Pancreas (tissue), 10 donors: ENCODE measurements around the gene NOSIP. TPM values are rescaled to one million over a fixed set of nuclear protein-coding genes. Genes with fewer than 3 reads are reported as not detected.

ENCODE experiments used
- ATAC-seq, 4 donors: fragments of 200-7000 bp; cut with Tn5 transposase; one replicate each; pipeline versions ENCODE4 v1.8.0 to v1.9.1; 2020; ENCODE audit warnings: mild to moderate bottlenecking in 4 of 4, moderate library complexity in 4 of 4
- DNase-seq, 6 donors: peaks; one replicate each; pipeline ENCODE4 v3.0.0-alpha.2; 2020
- FAIRE-seq: peaks from 2 replicates; lab custom pipeline; 2012; peaks lifted over from hg19 to GRCh38; lab: Jason Lieb, UNC
- H3K27ac ChIP-seq, 4 donors: fragments of 200-600 bp; sonication (generic); 1 replicate in 3 of 4; 2 replicates in 1 of 4; pipeline versions ENCODE4 v1.5.0 to v1.8.0; 2020
- H3K27me3 ChIP-seq, 4 donors: fragments of 200-600 bp; one replicate each; pipeline ENCODE4 v1.8.0; 2021
- H3K36me3 ChIP-seq, 3 donors: fragments of 200-600 bp; sonication (generic) in 1 of 3; one replicate each; pipeline versions ENCODE4 v1.5.0 to v1.8.0; 2020 to 2021
- H3K4me1 ChIP-seq, 3 donors: fragments of 200-600 bp; one replicate each; pipeline ENCODE4 v1.8.0; 2021
- H3K4me3 ChIP-seq, 4 donors: fragments of 200-600 bp; sonication (generic) in 2 of 4; one replicate each; pipeline versions ENCODE4 v1.5.0 to v1.8.0; 2020 to 2021
- H3K9me3 ChIP-seq, 4 donors: fragments of 200-600 bp; one replicate each; pipeline ENCODE4 v1.8.0; 2021
- CTCF ChIP-seq, 4 donors: fragments of 200-600 bp; sonication (generic) in 3 of 4; IDR thresholded peaks; one replicate each; pipeline versions ENCODE4 v1.5.0 to v1.8.0; 2021; ENCODE audit warnings: antibody characterized with exemption in 4 of 4
- WGBS, 2 donors: extraction: QIAGEN DNeasy Blood & Tissue Kit; methylation state at CpG; one replicate each; pipeline ENCODE4 v1.1.7; 2013; 5-methylcytosine and 5-hydroxymethylcytosine counted together
- intact Hi-C, 3 donors: fragments of 100-400 bp; cut with DNase I; formaldehyde crosslinking; loops; one replicate each; pipeline versions ENCODE4 v1.11.1 to v1.14.2; 2022
- polyA plus RNA-seq, 2 donors: library from polyadenylated mRNA; stranded (reverse); fragments of 200-250 nt; gene quantifications; one replicate each; pipeline ENCODE4 v1.2.3, GENCODE V29; 2013
- total RNA-seq, 6 donors: library from RNA; stranded (reverse); fragmentation: NEBNext Ultra II Directional in 4 of 6; extraction: Animal tissue kit (Norgen Biotek cat#: 25700) in 4 of 6; gene quantifications; one replicate each; pipeline versions ENCODE4 v1.2.1 to v1.2.4, GENCODE V29; 2021 to 2023
- donor health status: healthy with polysubstance abuse.
- donor health status: DM: no; HTN: no; CAD: no; lungs with moderate emphysema.
- donor health status: DM: no; HTN: no; CAD: no.
- donor health status: control.
- donor health status: control.
- donor health status: Bipolar disorder and iron deficiency.
- donor health status: DM: yes; HTN: yes; CAD: no.
- donor health status: DM: no; HTN: no; CAD: no.
- donor health status: DM: no; HTN: no; CAD: no.
- donor health status: DM: yes; HTN: yes; CAD: no.

The NOSIP gene
- total and polyA plus RNA-seq, 8 donors, result 40.5 to 148 (median 60.6) TPM

DNA sequence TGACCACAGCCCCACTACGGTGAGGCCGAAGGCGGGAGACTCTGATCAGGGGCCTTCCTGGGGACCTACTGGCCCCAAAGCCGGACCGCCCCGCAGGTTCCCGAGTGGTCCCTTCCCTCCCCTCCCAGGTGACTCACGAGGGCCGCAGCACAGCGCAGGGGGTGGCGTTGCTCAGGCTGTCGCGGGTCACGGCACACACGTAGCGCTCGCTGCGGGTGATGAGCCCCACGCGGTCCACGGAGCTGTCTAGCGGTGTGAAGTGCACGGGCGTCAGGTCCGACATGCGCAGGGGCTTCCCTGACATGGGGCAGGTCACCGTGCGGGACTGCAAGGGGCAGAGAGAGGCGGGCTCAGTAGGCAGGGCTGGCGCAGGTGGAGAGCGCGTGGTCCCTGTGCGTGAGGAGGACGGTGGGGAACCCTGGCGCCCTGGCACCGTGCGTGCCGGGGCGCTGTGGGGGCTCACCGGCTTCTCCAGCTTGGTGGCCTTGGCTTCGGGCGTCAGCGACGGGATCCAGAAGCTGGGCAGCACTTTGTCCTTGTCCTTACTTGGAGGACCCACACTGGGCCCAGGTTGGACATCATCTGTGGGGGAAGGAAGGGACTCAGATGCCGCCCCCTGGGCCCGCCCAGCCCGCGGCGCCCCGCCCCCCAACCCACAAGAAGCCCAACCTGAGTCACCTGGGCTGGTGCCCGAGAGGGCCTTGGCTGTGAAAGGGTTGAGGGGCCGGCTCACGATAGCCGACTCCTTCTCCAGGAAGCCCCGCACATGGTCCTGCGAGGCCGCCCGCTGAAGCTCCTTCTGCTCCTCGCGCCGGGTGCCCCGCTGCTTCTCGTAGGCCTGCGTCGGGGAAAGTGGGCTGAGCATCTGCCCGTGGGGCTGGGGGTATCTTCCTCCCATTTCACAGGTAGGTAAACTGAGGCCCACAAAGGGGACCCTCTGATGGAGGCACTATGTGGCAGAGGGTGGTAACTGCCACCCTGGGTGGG is 23.7 kb downstream of the NOSIP start:
- Histone ChIP-seq H3K4me3 (peak overlapping the region; percentile 23 to 48 (median 37)), H3K27ac (peak overlapping the region; percentile 76 to 90 (median 82)), H3K9me3 (no peaks in the 10 kb centered on the region), H3K36me3 (peaks cover 0 to 4% (median 0%) of the 10 kb centered on the region in 3 donors), H3K4me1 (peaks cover 0 to 34% (median 15%) of the 10 kb centered on the region in 3 donors), H3K27me3 (no peaks in the 10 kb centered on the region)
- intact Hi-C loops, result no loop called here
- TF ChIP-seq CTCF (IDR thresholded peaks at IDR 0.05), result no peak
- ATAC-seq, result peak; percentile 65 to 71 (median 68)
- no peak for FAIRE-seq
- 42 to 43% methylated on average over 57 to 66 of the region's 66 CpGs for WGBS, 2 donors
- peak; percentile 85 to 95 (median 93) for DNase-seq

- H3K27ac ChIP-seq, result peak overlapping the region; percentile 76 to 90 (median 86)
- peak overlapping the region; percentile 23 to 48 (median 37) for H3K4me3 ChIP-seq
- intact Hi-C loops, result no loop called here
- WGBS, 2 donors, result 40 to 45% methylated on average over 45 to 48 of the region's 53 CpGs
- H3K4me1 ChIP-seq, result peaks cover 0 to 30% (median 15%) of the 10 kb centered on the region in 3 donors
- ATAC-seq (peak; percentile 49 to 73 (median 68)), DNase-seq (peak; percentile 87 to 95 (median 92)), FAIRE-seq (no peak)
- no peaks in the 10 kb centered on the region for H3K27me3 ChIP-seq
- peaks cover 0 to 4% (median 0%) of the 10 kb centered on the region in 3 donors for H3K36me3 ChIP-seq
- H3K9me3 ChIP-seq, result no peaks in the 10 kb centered on the region
- TF ChIP-seq CTCF (IDR thresholded peaks at IDR 0.05), result no peak
These were observed 24.6 kb downstream of the NOSIP start for GRCh38 chr19:49555600-49556411.

DNA sequence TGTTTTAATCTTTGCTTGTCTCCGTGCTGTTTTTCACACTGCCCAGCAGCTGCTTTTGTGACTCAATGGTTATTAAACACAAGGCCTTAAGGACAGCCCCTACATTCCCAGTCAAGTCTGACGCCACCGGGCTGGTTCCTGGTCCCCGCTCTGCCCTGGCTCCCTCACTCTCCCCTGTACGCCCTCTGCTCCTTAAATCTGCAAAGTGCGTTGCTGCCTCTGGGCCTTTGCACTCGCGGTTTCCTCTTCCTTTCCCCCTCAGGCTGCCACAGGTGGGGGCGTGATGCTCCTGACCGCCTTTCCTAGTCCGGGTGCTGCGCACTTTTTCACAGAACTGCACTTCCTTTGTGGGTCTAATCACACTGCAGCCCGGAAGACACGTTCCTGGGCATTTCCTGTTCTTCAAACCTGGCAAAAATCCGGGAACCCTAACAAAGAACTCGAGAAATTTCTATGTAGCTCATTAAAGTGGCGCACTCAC is 25.6 kb downstream of the NOSIP start:
- no peaks in the 10 kb centered on the region for H3K9me3 ChIP-seq
- peak overlapping the region; percentile 13 to 88 (median 68) for H3K27ac ChIP-seq
- DNase-seq, result peak in 3 of 6 donors; percentile 32 to 51 (median 41)
- H3K4me3 ChIP-seq, result peak overlapping the region in 1 of 4 donors; percentile 28
- H3K4me1 ChIP-seq, result peaks cover 0 to 20% (median 10%) of the 10 kb centered on the region in 3 donors
- no peak for ATAC-seq
- H3K36me3 ChIP-seq, result peaks cover 0 to 4% (median 0%) of the 10 kb centered on the region in 3 donors
- intact Hi-C loops, result no loop called here
- no peak for TF ChIP-seq CTCF (IDR thresholded peaks at IDR 0.05)
- no peaks in the 10 kb centered on the region for H3K27me3 ChIP-seq
- no peak for FAIRE-seq
- WGBS, 2 donors, result 48 to 50% methylated on average over 17 of the region's 17 CpGs

GRCh38 chr19:49553451-49554271 is 26.7 kb downstream of the NOSIP start:
- DNase-seq (peak in 5 of 6 donors; percentile 80 to 87 (median 82)), ATAC-seq (peak; percentile 56 to 67 (median 64))
- WGBS, 2 donors, result 32 to 33% methylated on average over 10 of the region's 10 CpGs

More at GRCh38 chr19:49553451-49554271, 26.7 kb downstream of the NOSIP start:
- peaks cover 0 to 4% (median 0%) of the 10 kb centered on the region in 3 donors for H3K36me3 ChIP-seq
- peak overlapping the region in 1 of 4 donors; percentile 4 for H3K4me3 ChIP-seq
- no peak for FAIRE-seq
- peaks cover 0 to 19% (median 6%) of the 10 kb centered on the region in 3 donors for H3K4me1 ChIP-seq
- no peaks in the 10 kb centered on the region for H3K9me3 ChIP-seq
- no peak for TF ChIP-seq CTCF (IDR thresholded peaks at IDR 0.05)
- intact Hi-C loops, result no loop called here
- H3K27ac ChIP-seq, result peak overlapping the region; percentile 13 to 88 (median 68)
- H3K27me3 ChIP-seq, result no peaks in the 10 kb centered on the region
